ENCODE measurements around the gene FOXP4.

The FOXP4 gene

GRCh38 chr6:41634657-41635056 lies 88.5 kb downstream of the FOXP4 start:
- no peak for TF ChIP-seq CTCF (conservative IDR thresholded peaks at IDR 0.05; ENCODE audit: low read length)
- no peak overlapping the region for H3K4me3 ChIP-seq (ENCODE audit: low read length)
- DNase-seq (ENCODE audit: low read depth): no peak

GRCh38 chr6:41635365-41635764 lies 89.2 kb downstream of the FOXP4 start:
- no peak for TF ChIP-seq CTCF (conservative IDR thresholded peaks at IDR 0.05; ENCODE audit: low read length)
- no peak overlapping the region for H3K4me3 ChIP-seq (ENCODE audit: low read length)
- DNase-seq (ENCODE audit: low read depth): no peak

- DNase-seq (ENCODE audit: low read depth): no peak
- no peak for TF ChIP-seq CTCF (conservative IDR thresholded peaks at IDR 0.05; ENCODE audit: low read length)
- H3K4me3 ChIP-seq (ENCODE audit: low read length): no peak overlapping the region
Observed at GRCh38 chr6:41636833-41637193, 90.6 kb downstream of the FOXP4 start.

GRCh38 chr6:41637194-41638001 lies 91.2 kb downstream of the FOXP4 start:
- DNase-seq (ENCODE audit: low read depth): no peak
- no peak overlapping the region for H3K4me3 ChIP-seq (ENCODE audit: low read length)
- no peak for TF ChIP-seq CTCF (conservative IDR thresholded peaks at IDR 0.05; ENCODE audit: low read length)

- no peak for DNase-seq (ENCODE audit: low read depth)
- no peak for TF ChIP-seq CTCF (conservative IDR thresholded peaks at IDR 0.05; ENCODE audit: low read length)
- H3K4me3 ChIP-seq (ENCODE audit: low read length): no peak within 1 kb of the TSS
Observed at GRCh38 chr6:41638002-41638934, 92.1 kb downstream of the FOXP4 start, which contains the start of gene MDFI. TSS of gene MDFI (plus strand) at chr6:41638468. CDS start at chr6:41638750, 282 bp downstream.

- no peak for DNase-seq (ENCODE audit: low read depth)
- H3K4me3 ChIP-seq (ENCODE audit: low read length): no peak overlapping the region
- no peak for TF ChIP-seq CTCF (conservative IDR thresholded peaks at IDR 0.05; ENCODE audit: low read length)
Observed at GRCh38 chr6:41638935-41639808, 93.0 kb downstream of the FOXP4 start.

Measured in AG10803 (cell line).